DMS153 treated with DMSO at 0.1 percent for 48 hours (cell line): ENCODE measurements around the gene SCARB1.

Source experiments
- DNase-seq: peaks from one replicate; lab custom pipeline; 2025; ENCODE audit not compliant: unreplicated experiment; lab: John Stamatoyannopoulos, UW

Gene SCARB1

GRCh38 chr12:124844411-124845397, 19.0 kb downstream of the SCARB1 start:
- no peak for DNase-seq

- DNase-seq: no peak
These were observed 20.7 kb downstream of the SCARB1 start for GRCh38 chr12:124842800-124843510.

- no peak for DNase-seq
These were observed 21.5 kb downstream of the SCARB1 start for GRCh38 chr12:124842073-124842749.

- DNase-seq: no peak
These were observed 22.1 kb downstream of the SCARB1 start for GRCh38 chr12:124841558-124841945.

- peak; percentile 58 for DNase-seq
These were observed 25.5 kb downstream of the SCARB1 start for GRCh38 chr12:124837958-124838803.

- no peak for DNase-seq
These were observed 26.3 kb downstream of the SCARB1 start for GRCh38 chr12:124837249-124837897.

GRCh38 chr12:124836759-124837158, 26.9 kb downstream of the SCARB1 start:
- no peak for DNase-seq

- no peak for DNase-seq
These were observed 27.8 kb downstream of the SCARB1 start for GRCh38 chr12:124835656-124836410.

GRCh38 chr12:124834822-124835221, 28.8 kb downstream of the SCARB1 start:
- DNase-seq: no peak

GRCh38 chr12:124833693-124834122, 30.0 kb downstream of the SCARB1 start:
- no peak for DNase-seq

GRCh38 chr12:124832856-124833255, 30.8 kb downstream of the SCARB1 start:
- DNase-seq: no peak

- no peak for DNase-seq
These were observed 32.1 kb downstream of the SCARB1 start for GRCh38 chr12:124831590-124831989.

GRCh38 chr12:124830306-124830705, 33.4 kb downstream of the SCARB1 start:
- DNase-seq: no peak

GRCh38 chr12:124829708-124830304, 33.9 kb downstream of the SCARB1 start:
- no peak for DNase-seq

GRCh38 chr12:124829008-124829707, 34.5 kb downstream of the SCARB1 start:
- no peak for DNase-seq

- no peak for DNase-seq
These were observed 35.2 kb downstream of the SCARB1 start for GRCh38 chr12:124828264-124829007.

GRCh38 chr12:124827588-124828184, 36.0 kb downstream of the SCARB1 start:
- DNase-seq: peak; percentile 30
